GM18951 (cell line): ENCODE measurements around the gene CLEC9A.

ENCODE experiments used
- POLR2A ChIP-seq: IDR thresholded peaks from 4 replicates; pipeline ENCODE4 v1.6.1; 2011; ENCODE audit warnings: mild to moderate bottlenecking; ENCODE audit not compliant: insufficient read length, insufficient read depth; ENCODE audit errors: extremely low read depth
- in situ Hi-C: fragments of 300-500 bp; cut with MboI; formaldehyde crosslinking; loops from one replicate; pipeline ENCODE4 v1.12.0; 2022; ENCODE audit warnings: low sequenced_read_pairs, mixed read lengths, inconsistent platforms; ENCODE audit not compliant: unreplicated experiment

The CLEC9A gene

GRCh38 chr12:10031321-10031720 is 839 bp downstream of the CLEC9A start:
- TF ChIP-seq POLR2A = no peak
- in situ Hi-C loops = no loop called here

DNA sequence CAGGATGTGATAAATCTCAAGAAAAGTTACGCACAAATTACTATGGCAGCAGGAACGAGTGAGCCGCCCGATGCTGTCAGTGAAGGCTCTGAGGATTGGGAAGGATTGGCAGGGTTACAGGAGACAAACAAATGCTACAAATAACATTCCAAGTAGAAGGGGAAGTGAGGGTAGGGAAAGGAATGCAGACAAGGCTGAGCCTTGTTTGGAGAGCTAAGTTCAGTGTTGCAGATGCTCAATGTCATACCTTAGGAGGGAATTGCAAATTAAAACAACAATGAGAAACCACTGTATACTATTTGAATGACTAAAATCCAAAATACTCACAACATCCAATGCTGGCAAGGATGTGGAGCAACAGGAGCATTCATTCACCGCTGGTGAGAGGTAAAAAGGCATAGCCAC is 1.3 kb downstream of the CLEC9A start:
- TF ChIP-seq POLR2A = no peak
- in situ Hi-C loops = no loop called here

GRCh38 chr12:10033783-10034545 is 3.5 kb downstream of the CLEC9A start:
- no peak for TF ChIP-seq POLR2A
- in situ Hi-C loops = no loop called here

GRCh38 chr12:10042167-10042566 is 11.7 kb downstream of the CLEC9A start:
- in situ Hi-C loops = no loop called here
- TF ChIP-seq POLR2A = no peak

DNA sequence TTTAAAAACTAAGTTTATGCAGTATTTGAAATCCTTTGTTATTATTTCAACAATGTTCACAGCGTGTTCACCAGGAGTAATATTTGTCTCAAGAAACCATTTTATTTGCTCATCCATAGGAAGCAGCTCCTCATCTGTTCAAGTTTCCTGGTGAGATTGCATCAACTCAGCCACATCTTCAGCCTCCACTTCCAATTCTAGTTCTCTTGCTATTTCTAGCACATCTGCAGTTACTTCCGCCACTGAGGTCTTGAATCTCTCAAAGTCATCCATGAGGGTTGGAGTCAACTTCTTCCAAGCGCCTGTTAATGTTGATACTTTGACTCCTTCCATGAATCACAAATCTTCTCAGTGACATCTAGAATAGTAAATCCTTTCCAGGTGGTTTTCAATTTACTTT is 18.0 kb downstream of the CLEC9A start:
- in situ Hi-C loops = no loop called here
- no peak for TF ChIP-seq POLR2A

DNA sequence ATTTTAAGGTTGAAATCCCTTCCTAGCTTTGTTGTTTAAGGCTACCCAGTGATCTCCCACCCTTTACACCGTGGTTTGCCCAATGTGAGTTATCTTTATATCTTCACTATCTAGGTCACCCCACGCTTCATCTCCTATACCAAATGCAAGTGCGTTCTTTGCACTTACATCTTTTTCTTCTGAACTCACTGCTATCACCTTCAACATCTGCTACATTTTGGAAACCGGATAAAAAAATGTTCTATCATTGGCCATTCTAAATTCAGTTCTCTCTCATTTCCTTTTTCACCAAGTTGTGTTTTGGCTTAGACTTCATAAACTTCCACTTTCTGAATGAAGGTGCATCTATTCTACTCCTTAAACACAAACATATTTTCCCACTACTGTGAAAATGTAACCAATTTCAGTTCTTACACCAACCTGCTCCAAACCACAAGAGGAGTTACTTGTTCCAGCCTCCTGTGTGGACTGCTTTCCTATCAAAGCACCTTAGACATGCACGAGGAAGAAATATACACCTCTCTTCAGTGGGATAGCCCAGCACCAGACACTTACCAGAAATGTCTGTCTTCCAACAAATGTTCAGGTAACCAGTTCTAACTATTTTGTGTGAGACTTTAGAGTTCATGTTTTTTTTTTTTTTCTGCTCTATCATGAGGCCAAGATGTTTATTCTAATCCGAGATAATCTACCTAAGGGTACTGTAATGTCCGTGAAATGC is 21.9 kb downstream of the CLEC9A start:
- TF ChIP-seq POLR2A = no peak
- in situ Hi-C loops = no loop called here

DNA sequence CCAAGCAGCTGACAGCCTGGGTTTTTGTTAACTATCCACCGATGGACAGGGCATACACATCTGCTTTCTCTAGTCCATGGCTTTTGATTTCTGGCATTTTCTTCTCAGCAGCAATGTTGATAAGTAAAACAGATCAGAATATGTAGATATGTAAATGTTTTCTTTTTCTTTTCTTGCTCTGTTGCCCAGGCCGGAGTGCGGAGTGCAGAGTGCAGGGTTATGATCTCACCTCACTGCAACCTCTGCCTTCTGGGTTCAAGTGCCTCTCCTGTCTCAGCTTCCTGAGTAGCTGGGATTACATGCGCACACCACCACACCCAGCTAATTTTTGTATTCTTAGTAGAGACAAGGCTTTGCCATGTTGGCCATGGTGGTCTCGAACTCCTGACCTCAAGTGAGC is 27.9 kb downstream of the CLEC9A start:
- in situ Hi-C loops = no loop called here
- TF ChIP-seq POLR2A = no peak

GRCh38 chr12:10065241-10065640 is 34.8 kb downstream of the CLEC9A start:
- TF ChIP-seq POLR2A = no peak
- in situ Hi-C loops = no loop called here

DNA sequence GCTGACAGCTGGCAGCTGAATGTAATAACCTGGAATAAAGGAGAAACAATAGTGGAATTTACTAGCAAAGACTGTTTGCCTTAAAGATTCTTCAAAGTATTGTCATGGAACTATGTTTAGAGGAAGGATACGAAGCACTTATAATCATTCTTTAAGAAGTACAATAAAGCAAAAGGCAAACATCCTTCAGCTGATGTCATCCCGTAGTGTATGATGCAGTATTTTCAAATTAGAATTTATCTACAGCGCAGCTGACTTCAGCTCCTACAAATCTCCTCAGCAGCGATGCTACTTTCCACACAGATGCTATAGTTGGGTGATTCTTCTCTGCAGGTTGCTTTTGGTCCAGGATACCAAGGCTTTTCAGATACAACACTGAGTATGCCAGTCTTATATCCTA is 36.8 kb downstream of the CLEC9A start:
- in situ Hi-C loops = no loop called here
- no peak for TF ChIP-seq POLR2A

- in situ Hi-C loops = no loop called here
- TF ChIP-seq POLR2A = no peak
These were observed 37.5 kb downstream of the CLEC9A start for GRCh38 chr12:10067942-10068341.

GRCh38 chr12:10068644-10069043 is 38.2 kb downstream of the CLEC9A start:
- in situ Hi-C loops = no loop called here
- no peak for TF ChIP-seq POLR2A

GRCh38 chr12:10069099-10069498 is 38.6 kb downstream of the CLEC9A start:
- in situ Hi-C loops = no loop called here
- TF ChIP-seq POLR2A = no peak

DNA sequence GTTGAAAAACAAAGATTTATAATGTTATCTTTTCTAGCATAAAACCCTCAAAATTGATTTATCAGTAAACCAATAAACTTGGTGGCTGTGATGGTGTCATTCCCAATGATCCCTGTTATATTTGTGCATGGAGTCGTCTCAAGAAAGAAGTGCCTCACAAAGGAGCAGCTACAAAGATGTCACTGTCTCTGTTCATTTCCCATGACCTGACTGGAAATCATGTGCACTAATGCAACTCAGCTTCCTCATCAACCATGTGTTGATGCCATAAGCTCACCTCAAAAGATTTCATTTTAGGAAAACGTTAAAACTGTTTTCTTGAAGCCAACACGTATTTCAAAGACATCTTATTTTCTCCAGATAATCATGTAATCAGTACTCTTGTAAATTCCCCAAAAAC is 39.5 kb downstream of the CLEC9A start:
- in situ Hi-C loops = no loop called here
- no peak for TF ChIP-seq POLR2A

- TF ChIP-seq POLR2A = no peak
- in situ Hi-C loops = no loop called here
These were observed 39.9 kb downstream of the CLEC9A start for GRCh38 chr12:10070380-10070779.
